OCI-LY1 (cell line): Measurements from ENCODE around the gene MYADML2.

Source experiments
- EZH2 ChIP-seq: fragments of 200-600 bp; sonication (generic), shearing (Covaris generic); IDR thresholded peaks from 2 replicates; pipeline ENCODE4 v1.8.0; 2017; ENCODE audit warnings: borderline replicate concordance, mixed run types, mild to moderate bottlenecking, antibody characterized with exemption, low read length, moderate library complexity, mixed read lengths
- TF ChIP-seq, protein P1 (sequence below): fragments of 200-600 bp; sonication (generic), shearing (Covaris generic); IDR thresholded peaks from 2 replicates; pipeline ENCODE4 v1.5.1; 2017; ENCODE audit warnings: mild to moderate bottlenecking, antibody characterized with exemption, low read length, moderate library complexity, mixed read lengths

DNA sequence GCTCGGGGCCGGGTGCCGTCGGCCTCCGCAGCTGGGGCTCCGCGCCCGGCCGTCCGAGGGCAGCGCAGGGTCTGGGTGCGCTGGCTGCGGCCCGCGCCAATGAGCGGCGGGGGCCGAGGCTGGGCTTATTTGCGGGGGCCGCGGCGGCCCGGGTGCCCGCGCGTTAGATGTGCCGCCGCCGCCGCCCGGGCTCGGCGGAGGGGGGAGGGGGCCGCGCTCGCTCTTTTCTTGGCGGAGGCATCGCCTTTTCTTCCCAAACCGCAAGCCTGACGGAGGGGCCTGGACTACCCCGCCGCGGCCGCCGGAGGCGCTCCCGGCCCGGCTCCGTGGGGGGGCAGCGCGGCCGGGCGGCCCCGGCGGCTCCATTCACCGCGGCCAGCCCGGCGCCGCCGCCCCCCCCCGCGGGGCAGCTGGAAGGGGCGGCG, 14.1 kb upstream of the MYADML2 start, which contains the start of gene NOTUM:
- TF ChIP-seq EZH2: no peak
- TF ChIP-seq, protein P1, sequence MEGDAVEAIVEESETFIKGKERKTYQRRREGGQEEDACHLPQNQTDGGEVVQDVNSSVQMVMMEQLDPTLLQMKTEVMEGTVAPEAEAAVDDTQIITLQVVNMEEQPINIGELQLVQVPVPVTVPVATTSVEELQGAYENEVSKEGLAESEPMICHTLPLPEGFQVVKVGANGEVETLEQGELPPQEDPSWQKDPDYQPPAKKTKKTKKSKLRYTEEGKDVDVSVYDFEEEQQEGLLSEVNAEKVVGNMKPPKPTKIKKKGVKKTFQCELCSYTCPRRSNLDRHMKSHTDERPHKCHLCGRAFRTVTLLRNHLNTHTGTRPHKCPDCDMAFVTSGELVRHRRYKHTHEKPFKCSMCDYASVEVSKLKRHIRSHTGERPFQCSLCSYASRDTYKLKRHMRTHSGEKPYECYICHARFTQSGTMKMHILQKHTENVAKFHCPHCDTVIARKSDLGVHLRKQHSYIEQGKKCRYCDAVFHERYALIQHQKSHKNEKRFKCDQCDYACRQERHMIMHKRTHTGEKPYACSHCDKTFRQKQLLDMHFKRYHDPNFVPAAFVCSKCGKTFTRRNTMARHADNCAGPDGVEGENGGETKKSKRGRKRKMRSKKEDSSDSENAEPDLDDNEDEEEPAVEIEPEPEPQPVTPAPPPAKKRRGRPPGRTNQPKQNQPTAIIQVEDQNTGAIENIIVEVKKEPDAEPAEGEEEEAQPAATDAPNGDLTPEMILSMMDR: no peak
